WTC11 (cell line): Measurements from ENCODE around the gene SLC15A4. TPM values are rescaled to one million over a fixed set of nuclear protein-coding genes. Genes with fewer than 3 reads are reported as not detected.

Source experiments
- ATAC-seq: fragments of 200-7000 bp; cut with Tn5 transposase; 2 replicates; pipeline ENCODE4 v1.10.0; 2021; ENCODE audit warnings: mild to moderate bottlenecking, moderate library complexity
- CTCF ChIA-PET: fragments of 300-600 bp; sonication (Branson Sonifier 250); formaldehyde crosslinking; loops from one replicate; lab custom pipeline; 2021; ENCODE audit warnings: antibody characterized with exemption; lab: Charles Lee
- POLR2A ChIA-PET: fragments of 350-600 bp; sonication (Branson Sonifier 250); formaldehyde crosslinking; loops from one replicate; lab custom pipeline; 2021; ENCODE audit warnings: antibody characterized with exemption; lab: Charles Lee
- DNase-seq: peaks from one replicate; pipeline ENCODE4 v3.0.0; 2021; ENCODE audit warnings: low spot score
- H3K27ac Mint-ChIP-seq: 2 replicates; pipeline ENCODE4 v1.8.0; 2021; ENCODE audit warnings: mixed read lengths
- H3K27me3 Mint-ChIP-seq: 2 replicates; pipeline ENCODE4 v1.8.0; 2021; ENCODE audit warnings: low read depth, mild to moderate bottlenecking, moderate library complexity, mixed read lengths
- H3K36me3 Mint-ChIP-seq: 2 replicates; pipeline ENCODE4 v1.8.0; 2021; ENCODE audit warnings: mixed read lengths
- H3K4me1 Mint-ChIP-seq: 2 replicates; pipeline ENCODE4 v1.8.0; 2022; ENCODE audit warnings: mixed read lengths
- H3K4me3 Mint-ChIP-seq: 2 replicates; pipeline ENCODE4 v1.8.0; 2021; ENCODE audit warnings: mild to moderate bottlenecking, moderate library complexity, mixed read lengths
- H3K9me3 Mint-ChIP-seq: 2 replicates; pipeline ENCODE4 v1.8.0; 2021; ENCODE audit warnings: mixed read lengths
- GTF2I ChIP-seq: fragments of 250-450 bp; sonication (Bioruptor Pico); conservative IDR thresholded peaks from 2 replicates; pipeline ENCODE4 v1.4.0; 2021; ENCODE audit warnings: mild to moderate bottlenecking
- IRF2 ChIP-seq: sonication (generic); formaldehyde crosslinking; IDR thresholded peaks from 2 replicates; pipeline ENCODE4 v1.8.0; 2022; ENCODE audit warnings: low read depth, missing genetic modification reagents, borderline replicate concordance
- KAT7 ChIP-seq: sonication (generic); formaldehyde crosslinking; IDR thresholded peaks from 2 replicates; pipeline ENCODE4 v1.8.1; 2023; ENCODE audit warnings: missing genetic modification reagents, mild to moderate bottlenecking, borderline replicate concordance
- NFE2L1 ChIP-seq: sonication (generic); formaldehyde crosslinking; IDR thresholded peaks from 2 replicates; pipeline ENCODE4 v1.8.1; 2023; ENCODE audit warnings: missing genetic modification reagents
- NFYB ChIP-seq: sonication (generic); formaldehyde crosslinking; conservative IDR thresholded peaks from 2 replicates; pipeline ENCODE4 v1.8.0; 2022; ENCODE audit warnings: low read depth, missing genetic modification reagents
- OVOL2 ChIP-seq: fragments of 250-450 bp; sonication (Bioruptor Pico); IDR thresholded peaks from 2 replicates; pipeline ENCODE4 v1.9.0; 2021; ENCODE audit warnings: mild to moderate bottlenecking, borderline replicate concordance
- RELA ChIP-seq: sonication (generic); formaldehyde crosslinking; IDR thresholded peaks from 2 replicates; pipeline ENCODE4 v1.8.1; 2022; ENCODE audit warnings: missing genetic modification reagents, mild to moderate bottlenecking, borderline replicate concordance
- SMAD4 ChIP-seq: sonication (generic); formaldehyde crosslinking; IDR thresholded peaks from 2 replicates; pipeline ENCODE4 v1.8.0; 2022; ENCODE audit warnings: mild to moderate bottlenecking, missing genetic modification reagents
- ZBTB21 ChIP-seq: sonication (generic); formaldehyde crosslinking; IDR thresholded peaks from 2 replicates; pipeline ENCODE4 v1.8.1; 2023; ENCODE audit warnings: mild to moderate bottlenecking, missing genetic modification reagents, borderline replicate concordance
- ZNF317 ChIP-seq: sonication (generic); formaldehyde crosslinking; IDR thresholded peaks from 2 replicates; pipeline ENCODE4 v1.8.1; 2023; ENCODE audit warnings: low read depth, mild to moderate bottlenecking, moderate library complexity, missing genetic modification reagents, borderline replicate concordance
- total RNA-seq: library from RNA; stranded (reverse); gene quantifications from 3 replicates; pipeline ENCODE4 v1.2.3, GENCODE V29; 2021
- TF ChIP-seq, protein P1 (sequence below): sonication (generic); formaldehyde crosslinking; IDR thresholded peaks from 2 replicates; pipeline ENCODE4 v1.8.0; 2023; ENCODE audit warnings: missing genetic modification reagents, mild to moderate bottlenecking, borderline replicate concordance
- TF ChIP-seq, protein P2 (sequence below): sonication (generic); formaldehyde crosslinking; IDR thresholded peaks from 2 replicates; pipeline ENCODE4 v1.8.1; 2023; ENCODE audit warnings: mild to moderate bottlenecking, missing genetic modification reagents
- TF ChIP-seq, protein P3 (sequence below): sonication (generic); formaldehyde crosslinking; IDR thresholded peaks from 2 replicates; pipeline ENCODE4 v1.8.1; 2023; ENCODE audit warnings: mild to moderate bottlenecking, moderate library complexity, missing genetic modification reagents
- TF ChIP-seq, protein P4 (sequence below): sonication (generic); formaldehyde crosslinking; IDR thresholded peaks from 2 replicates; pipeline ENCODE4 v1.8.1; 2022; ENCODE audit warnings: mild to moderate bottlenecking, moderate library complexity, missing genetic modification reagents
- TF ChIP-seq, protein P5 (sequence below): sonication (generic); formaldehyde crosslinking; IDR thresholded peaks from 2 replicates; pipeline ENCODE4 v1.8.1; 2023; ENCODE audit warnings: mild to moderate bottlenecking, missing genetic modification reagents, moderate library complexity

SLC15A4 gene
- total RNA-seq, 1 experiment from 2014 or later = 6.4 TPM

DNA sequence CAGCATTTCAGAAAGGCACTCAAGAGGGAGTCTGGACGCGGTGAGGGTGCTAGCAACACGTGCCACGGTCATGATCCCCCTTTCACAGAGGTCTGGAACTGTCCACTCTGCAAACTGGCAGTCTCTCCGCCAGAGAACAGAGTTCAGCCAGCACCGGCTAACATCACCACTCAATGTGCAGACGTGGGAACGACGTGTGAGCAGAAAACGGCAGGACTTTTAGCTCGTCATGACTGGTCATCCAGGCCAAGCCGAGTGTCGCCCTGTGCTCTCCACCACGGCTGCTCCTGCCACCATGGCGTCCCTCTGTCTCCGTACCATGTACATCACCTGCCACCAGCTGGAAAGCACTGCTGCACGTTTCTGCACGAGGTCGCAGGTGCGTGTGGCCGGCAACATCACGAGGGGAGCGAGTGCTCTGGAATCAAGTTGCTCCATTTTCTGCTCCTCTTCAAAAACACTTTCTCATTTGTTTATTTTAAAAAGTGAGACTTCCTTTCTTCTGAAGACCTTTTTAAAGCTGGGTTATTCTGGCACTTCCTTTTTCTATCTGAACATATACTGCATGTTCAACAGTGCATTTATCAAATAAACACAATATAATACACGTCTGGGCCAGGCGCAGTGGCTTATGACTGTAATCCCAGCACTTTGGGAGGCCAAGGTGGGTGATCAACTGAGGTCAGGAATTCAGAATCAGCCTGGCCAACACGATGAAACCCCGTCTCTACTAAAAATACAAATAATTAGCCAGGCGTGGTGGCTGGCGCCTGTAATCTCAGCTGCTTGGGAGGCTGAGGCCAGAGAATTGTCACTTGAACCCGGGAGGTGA, 28.0 kb downstream of the SLC15A4 start (continued):
- TF ChIP-seq, protein P1, sequence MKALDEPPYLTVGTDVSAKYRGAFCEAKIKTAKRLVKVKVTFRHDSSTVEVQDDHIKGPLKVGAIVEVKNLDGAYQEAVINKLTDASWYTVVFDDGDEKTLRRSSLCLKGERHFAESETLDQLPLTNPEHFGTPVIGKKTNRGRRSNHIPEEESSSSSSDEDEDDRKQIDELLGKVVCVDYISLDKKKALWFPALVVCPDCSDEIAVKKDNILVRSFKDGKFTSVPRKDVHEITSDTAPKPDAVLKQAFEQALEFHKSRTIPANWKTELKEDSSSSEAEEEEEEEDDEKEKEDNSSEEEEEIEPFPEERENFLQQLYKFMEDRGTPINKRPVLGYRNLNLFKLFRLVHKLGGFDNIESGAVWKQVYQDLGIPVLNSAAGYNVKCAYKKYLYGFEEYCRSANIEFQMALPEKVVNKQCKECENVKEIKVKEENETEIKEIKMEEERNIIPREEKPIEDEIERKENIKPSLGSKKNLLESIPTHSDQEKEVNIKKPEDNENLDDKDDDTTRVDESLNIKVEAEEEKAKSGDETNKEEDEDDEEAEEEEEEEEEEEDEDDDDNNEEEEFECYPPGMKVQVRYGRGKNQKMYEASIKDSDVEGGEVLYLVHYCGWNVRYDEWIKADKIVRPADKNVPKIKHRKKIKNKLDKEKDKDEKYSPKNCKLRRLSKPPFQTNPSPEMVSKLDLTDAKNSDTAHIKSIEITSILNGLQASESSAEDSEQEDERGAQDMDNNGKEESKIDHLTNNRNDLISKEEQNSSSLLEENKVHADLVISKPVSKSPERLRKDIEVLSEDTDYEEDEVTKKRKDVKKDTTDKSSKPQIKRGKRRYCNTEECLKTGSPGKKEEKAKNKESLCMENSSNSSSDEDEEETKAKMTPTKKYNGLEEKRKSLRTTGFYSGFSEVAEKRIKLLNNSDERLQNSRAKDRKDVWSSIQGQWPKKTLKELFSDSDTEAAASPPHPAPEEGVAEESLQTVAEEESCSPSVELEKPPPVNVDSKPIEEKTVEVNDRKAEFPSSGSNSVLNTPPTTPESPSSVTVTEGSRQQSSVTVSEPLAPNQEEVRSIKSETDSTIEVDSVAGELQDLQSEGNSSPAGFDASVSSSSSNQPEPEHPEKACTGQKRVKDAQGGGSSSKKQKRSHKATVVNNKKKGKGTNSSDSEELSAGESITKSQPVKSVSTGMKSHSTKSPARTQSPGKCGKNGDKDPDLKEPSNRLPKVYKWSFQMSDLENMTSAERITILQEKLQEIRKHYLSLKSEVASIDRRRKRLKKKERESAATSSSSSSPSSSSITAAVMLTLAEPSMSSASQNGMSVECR = no peak
- no peak for TF ChIP-seq NFYB (CRISPR knock-in tag)

DNA sequence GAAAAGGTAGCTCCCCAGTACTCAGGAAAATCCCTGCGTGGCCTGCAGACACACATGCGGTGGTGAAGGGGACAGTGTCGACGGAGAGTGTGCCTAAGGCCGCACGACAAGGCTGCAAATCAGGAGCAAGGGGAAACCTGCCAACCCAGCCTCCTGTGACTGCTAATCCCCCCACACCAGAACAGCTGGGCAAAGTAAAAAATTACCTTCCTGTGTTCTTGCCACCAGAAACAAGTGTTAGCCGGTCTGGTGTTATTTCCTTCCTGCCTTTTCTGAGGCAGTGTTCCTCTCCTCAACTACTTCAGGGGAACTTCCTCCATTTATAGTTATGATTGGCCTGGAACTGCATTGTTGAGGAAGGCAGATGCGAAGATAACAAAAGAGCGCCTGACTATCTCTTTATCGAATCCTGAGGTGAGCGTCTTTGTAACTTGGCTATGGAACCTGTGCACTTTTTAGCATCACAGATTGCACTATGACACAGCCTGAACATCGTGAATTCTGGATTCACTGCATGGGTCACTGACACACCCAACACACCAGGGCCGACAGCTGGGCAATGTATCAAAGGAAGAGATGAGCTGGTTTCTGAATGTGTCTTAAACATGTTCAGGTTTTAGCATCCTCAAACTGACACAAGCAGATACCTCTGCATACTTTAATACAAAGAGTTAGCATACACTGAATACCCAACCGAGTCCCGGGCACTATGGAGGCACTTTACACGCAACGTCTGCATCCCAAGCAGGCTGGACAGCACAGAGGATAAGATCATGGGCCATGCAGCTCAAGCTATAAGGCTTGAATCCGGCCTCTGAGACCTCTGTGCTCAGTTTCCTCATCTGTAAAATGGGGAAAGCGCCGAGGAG, 28.9 kb downstream of the SLC15A4 start:
- peaks cover 44% of the 10 kb centered on the region for H3K9me3 Mint-ChIP-seq
- POLR2A ChIA-PET = no interaction called here
- TF ChIP-seq RELA (CRISPR knock-in tag) (no peak), OVOL2 (no peak)
- TF ChIP-seq, protein P2, sequence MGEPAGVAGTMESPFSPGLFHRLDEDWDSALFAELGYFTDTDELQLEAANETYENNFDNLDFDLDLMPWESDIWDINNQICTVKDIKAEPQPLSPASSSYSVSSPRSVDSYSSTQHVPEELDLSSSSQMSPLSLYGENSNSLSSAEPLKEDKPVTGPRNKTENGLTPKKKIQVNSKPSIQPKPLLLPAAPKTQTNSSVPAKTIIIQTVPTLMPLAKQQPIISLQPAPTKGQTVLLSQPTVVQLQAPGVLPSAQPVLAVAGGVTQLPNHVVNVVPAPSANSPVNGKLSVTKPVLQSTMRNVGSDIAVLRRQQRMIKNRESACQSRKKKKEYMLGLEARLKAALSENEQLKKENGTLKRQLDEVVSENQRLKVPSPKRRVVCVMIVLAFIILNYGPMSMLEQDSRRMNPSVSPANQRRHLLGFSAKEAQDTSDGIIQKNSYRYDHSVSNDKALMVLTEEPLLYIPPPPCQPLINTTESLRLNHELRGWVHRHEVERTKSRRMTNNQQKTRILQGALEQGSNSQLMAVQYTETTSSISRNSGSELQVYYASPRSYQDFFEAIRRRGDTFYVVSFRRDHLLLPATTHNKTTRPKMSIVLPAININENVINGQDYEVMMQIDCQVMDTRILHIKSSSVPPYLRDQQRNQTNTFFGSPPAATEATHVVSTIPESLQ (CRISPR knock-in tag) = no peak
- ATAC-seq (no peak), DNase-seq (no peak)
- CTCF ChIA-PET = no interaction called here
- H3K27me3 Mint-ChIP-seq = peaks cover 13% of the 10 kb centered on the region
- no peak overlapping the region for H3K27ac Mint-ChIP-seq
- H3K4me3 Mint-ChIP-seq = no peak overlapping the region
- H3K4me1 Mint-ChIP-seq = peaks cover 3% of the 10 kb centered on the region; the same call in 1 of the 2 replicates
- H3K36me3 Mint-ChIP-seq = peaks cover 87% of the 10 kb centered on the region

DNA sequence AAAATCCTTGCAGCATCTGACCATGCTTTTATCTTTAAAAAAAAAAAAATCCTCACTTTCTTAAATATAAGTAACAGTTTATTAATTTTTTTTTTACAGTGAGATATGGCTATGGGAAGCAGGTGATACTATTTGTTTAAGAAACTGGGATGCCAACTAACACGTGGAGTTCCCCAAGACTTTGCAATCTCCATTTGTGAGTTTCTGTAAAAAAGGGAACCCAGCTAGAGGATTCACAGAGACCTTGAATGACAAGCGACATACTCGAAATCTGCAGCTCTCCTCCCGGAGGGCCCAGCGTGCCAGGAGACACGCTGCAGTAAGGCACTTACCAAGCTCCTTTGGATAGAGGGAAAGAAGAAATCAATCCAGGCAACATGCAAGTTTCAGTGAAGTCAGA, 30.1 kb downstream of the SLC15A4 start:
- ATAC-seq = no peak
- DNase-seq = no peak
- H3K36me3 Mint-ChIP-seq = peaks cover 80% of the 10 kb centered on the region
- peaks cover 45% of the 10 kb centered on the region for H3K9me3 Mint-ChIP-seq
- CTCF ChIA-PET = no interaction called here
- H3K27ac Mint-ChIP-seq = no peak overlapping the region
- H3K27me3 Mint-ChIP-seq = peaks cover 17% of the 10 kb centered on the region
- TF ChIP-seq, protein P3, sequence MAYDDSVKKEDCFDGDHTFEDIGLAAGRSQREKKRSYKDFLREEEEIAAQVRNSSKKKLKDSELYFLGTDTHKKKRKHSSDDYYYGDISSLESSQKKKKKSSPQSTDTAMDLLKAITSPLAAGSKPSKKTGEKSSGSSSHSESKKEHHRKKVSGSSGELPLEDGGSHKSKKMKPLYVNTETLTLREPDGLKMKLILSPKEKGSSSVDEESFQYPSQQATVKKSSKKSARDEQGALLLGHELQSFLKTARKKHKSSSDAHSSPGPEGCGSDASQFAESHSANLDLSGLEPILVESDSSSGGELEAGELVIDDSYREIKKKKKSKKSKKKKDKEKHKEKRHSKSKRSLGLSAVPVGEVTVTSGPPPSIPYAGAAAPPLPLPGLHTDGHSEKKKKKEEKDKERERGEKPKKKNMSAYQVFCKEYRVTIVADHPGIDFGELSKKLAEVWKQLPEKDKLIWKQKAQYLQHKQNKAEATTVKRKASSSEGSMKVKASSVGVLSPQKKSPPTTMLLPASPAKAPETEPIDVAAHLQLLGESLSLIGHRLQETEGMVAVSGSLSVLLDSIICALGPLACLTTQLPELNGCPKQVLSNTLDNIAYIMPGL (CRISPR knock-in tag) = no peak
- TF ChIP-seq, protein P4, sequence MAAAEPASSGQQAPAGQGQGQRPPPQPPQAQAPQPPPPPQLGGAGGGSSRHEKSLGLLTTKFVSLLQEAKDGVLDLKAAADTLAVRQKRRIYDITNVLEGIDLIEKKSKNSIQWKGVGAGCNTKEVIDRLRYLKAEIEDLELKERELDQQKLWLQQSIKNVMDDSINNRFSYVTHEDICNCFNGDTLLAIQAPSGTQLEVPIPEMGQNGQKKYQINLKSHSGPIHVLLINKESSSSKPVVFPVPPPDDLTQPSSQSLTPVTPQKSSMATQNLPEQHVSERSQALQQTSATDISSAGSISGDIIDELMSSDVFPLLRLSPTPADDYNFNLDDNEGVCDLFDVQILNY (CRISPR knock-in tag) = no peak
- TF ChIP-seq ZNF317 (CRISPR knock-in tag) (no peak), IRF2 (CRISPR knock-in tag) (no peak), SMAD4 (CRISPR knock-in tag) (no peak), GTF2I (CRISPR knock-in tag) (no peak), ZBTB21 (CRISPR knock-in tag) (no peak), KAT7 (no peak), NFE2L1 (CRISPR knock-in tag) (no peak)
- TF ChIP-seq, protein P5, sequence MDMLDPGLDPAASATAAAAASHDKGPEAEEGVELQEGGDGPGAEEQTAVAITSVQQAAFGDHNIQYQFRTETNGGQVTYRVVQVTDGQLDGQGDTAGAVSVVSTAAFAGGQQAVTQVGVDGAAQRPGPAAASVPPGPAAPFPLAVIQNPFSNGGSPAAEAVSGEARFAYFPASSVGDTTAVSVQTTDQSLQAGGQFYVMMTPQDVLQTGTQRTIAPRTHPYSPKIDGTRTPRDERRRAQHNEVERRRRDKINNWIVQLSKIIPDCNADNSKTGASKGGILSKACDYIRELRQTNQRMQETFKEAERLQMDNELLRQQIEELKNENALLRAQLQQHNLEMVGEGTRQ (CRISPR knock-in tag) = no peak
- no peak overlapping the region for H3K4me3 Mint-ChIP-seq
- peaks cover 3% of the 10 kb centered on the region; the same call in 1 of the 2 replicates for H3K4me1 Mint-ChIP-seq
- POLR2A ChIA-PET = no interaction called here
